ENCODE measurements around the gene HOXD3. TPM values are rescaled to one million over a fixed set of nuclear protein-coding genes. Genes with fewer than 3 reads are reported as not detected.

The HOXD3 gene
- total RNA-seq, 4 donors from 2014 or later, result 0.40 to 2.9 (median 1.5) TPM; not detected in 1

DNA sequence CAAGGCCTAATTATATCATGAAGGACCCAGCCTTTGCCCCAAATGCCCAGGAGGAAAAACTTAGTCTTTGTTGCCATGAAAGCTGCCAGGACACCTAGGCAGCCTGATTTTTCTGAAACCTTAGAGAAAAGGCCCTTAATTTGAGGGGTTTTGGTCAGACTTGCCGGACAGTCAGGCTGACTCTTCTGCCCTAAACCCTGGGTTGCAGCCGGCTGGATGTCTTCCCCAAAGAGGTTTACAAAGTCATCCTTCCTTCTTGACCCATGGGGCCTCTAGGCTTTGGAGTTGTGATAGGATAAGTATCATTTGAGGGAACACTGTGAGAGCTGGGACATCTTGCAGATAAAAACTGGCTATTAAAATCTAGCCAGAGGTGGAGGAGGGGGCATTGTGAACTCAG lies 28.9 kb downstream of the HOXD3 start:
- no peaks in the 10 kb centered on the region for H3K36me3 ChIP-seq
- no peak overlapping the region for H3K4me3 ChIP-seq
- no peaks in the 10 kb centered on the region for H3K9me3 ChIP-seq
- intact Hi-C loops (cut with DNase I), result no loop called here
- TF ChIP-seq, protein P1, sequence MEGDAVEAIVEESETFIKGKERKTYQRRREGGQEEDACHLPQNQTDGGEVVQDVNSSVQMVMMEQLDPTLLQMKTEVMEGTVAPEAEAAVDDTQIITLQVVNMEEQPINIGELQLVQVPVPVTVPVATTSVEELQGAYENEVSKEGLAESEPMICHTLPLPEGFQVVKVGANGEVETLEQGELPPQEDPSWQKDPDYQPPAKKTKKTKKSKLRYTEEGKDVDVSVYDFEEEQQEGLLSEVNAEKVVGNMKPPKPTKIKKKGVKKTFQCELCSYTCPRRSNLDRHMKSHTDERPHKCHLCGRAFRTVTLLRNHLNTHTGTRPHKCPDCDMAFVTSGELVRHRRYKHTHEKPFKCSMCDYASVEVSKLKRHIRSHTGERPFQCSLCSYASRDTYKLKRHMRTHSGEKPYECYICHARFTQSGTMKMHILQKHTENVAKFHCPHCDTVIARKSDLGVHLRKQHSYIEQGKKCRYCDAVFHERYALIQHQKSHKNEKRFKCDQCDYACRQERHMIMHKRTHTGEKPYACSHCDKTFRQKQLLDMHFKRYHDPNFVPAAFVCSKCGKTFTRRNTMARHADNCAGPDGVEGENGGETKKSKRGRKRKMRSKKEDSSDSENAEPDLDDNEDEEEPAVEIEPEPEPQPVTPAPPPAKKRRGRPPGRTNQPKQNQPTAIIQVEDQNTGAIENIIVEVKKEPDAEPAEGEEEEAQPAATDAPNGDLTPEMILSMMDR (IDR thresholded peaks at IDR 0.05), result no peak
- TF ChIP-seq POLR2A (IDR thresholded peaks at IDR 0.05), result no peak
- 83 to 100% methylated on average over 1 of the region's 2 CpGs for WGBS, 2 donors
- no peak overlapping the region for H3K27ac ChIP-seq
- no peak for DNase-seq
- H3K27me3 ChIP-seq, result peaks cover 6 to 99% (median 20%) of the 10 kb centered on the region in 4 donors
- H3K4me1 ChIP-seq, result peaks cover 11 to 30% (median 18%) of the 10 kb centered on the region in 3 donors

DNA sequence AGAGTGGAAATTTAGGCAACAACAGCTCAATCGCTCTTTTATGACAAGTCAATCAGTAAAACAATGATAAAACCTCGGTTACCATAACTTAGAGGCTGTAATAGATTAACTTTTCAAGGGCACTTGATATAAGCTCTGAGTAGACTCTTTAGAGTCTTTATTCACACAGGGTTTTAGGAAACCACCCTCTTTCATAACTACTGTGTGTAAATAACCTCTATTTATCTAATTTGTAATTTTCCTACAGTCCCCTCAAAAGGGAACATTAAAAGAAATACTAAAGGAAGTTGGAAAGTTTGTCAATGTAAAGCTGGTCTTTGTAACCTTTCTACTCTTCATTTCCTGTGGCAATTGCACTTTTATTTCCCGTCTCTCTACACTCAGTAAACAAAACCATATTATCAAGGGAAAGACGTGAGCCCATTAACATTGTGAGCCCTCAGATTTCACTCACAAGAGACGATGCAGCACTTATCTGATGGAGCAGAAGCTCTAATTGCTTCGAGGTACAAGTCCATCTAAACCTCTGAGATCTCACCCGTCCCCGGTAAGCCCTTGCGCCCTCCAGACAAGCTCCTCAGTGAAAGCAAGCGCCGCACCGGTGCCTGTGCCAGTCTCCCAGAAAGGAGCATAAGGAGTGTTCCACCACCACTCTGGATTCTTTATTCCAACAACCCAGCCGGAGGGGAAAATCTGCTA lies 30.2 kb downstream of the HOXD3 start:
- Histone ChIP-seq H3K9me3 (no peaks in the 10 kb centered on the region), H3K27ac (peak overlapping the region in 3 of 4 donors; percentile 6 to 64 (median 57)), H3K4me1 (peaks cover 11 to 30% (median 18%) of the 10 kb centered on the region in 3 donors), H3K36me3 (no peaks in the 10 kb centered on the region), H3K4me3 (peak overlapping the region; percentile 41 to 71 (median 50)), H3K27me3 (peaks cover 6 to 99% (median 20%) of the 10 kb centered on the region in 4 donors)
- TF ChIP-seq POLR2A (IDR thresholded peaks at IDR 0.05), result no peak
- TF ChIP-seq, protein P1 (IDR thresholded peaks at IDR 0.05), result no peak
- intact Hi-C loops (cut with DNase I), result no loop called here
- DNase-seq, result no peak
- 6 to 11% methylated on average over 12 of the region's 13 CpGs for WGBS, 2 donors

DNA sequence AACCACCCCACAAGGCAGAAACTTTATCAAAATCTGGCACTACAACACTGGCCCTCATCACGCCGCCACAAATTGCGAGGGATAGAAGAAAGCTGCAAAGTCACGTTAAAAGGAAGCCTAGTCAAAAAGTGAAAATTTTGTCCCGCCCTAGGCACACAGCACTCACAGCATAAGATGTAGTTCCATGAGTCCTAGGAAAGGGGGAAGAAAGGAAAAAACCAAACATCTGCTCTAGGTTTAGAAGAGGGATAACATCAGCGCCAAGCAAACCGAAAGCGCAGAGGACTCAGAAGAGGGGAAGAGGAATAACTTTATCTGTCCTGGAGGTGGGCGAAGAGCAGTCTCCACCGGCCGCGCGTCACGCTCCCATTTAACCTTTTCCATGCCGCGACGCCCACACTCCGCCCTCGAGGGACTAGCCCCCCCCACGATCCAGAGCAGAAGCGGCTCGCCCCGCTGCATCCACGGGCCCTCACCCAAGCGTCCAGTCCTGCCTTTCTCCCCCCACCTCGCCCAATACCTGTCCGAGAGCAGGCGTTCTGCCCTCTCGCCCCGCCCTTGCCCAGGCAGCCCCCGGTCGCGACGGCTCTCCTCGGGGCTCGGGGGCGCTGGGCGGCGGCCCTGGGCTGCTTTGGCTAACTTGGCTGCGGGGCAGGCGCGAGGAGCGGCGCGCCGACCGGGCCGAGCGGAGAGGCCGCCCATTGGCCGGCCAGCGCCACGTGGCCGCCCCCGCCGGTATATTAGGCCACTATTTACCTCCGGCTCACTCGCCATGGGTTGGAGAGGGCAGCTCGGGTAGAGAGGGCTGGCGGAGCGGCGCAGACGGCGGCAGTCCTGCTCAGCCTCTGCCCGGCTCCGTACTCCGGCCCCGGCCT lies 31.0 kb downstream of the HOXD3 start, which contains the start of gene HOXD1:
Gene HOXD1 (plus strand): TSS at position 770 of the 875 bp plus-strand sequence. CDS start 134 bp downstream, outside the sequence.
- Histone ChIP-seq H3K27ac (peak within 1 kb of the TSS; percentile 6 to 68 (median 60)), H3K4me1 (peaks cover 11 to 30% (median 18%) of the 10 kb centered on the region in 3 donors), H3K36me3 (no peaks in the 10 kb centered on the region), H3K4me3 (peak within 1 kb of the TSS; percentile 41 to 71 (median 50)), H3K27me3 (peaks cover 6 to 100% (median 20%) of the 10 kb centered on the region in 4 donors), H3K9me3 (no peaks in the 10 kb centered on the region)
- 3% methylated on average over 15 to 27 of the region's 68 CpGs for WGBS, 2 donors
- TF ChIP-seq POLR2A (IDR thresholded peaks at IDR 0.05), result peak in 1 of 4 donors; percentile 31
- TF ChIP-seq, protein P1 (IDR thresholded peaks at IDR 0.05), result no peak
- no peak for DNase-seq
- intact Hi-C loops (cut with DNase I), result no loop called here

DNA sequence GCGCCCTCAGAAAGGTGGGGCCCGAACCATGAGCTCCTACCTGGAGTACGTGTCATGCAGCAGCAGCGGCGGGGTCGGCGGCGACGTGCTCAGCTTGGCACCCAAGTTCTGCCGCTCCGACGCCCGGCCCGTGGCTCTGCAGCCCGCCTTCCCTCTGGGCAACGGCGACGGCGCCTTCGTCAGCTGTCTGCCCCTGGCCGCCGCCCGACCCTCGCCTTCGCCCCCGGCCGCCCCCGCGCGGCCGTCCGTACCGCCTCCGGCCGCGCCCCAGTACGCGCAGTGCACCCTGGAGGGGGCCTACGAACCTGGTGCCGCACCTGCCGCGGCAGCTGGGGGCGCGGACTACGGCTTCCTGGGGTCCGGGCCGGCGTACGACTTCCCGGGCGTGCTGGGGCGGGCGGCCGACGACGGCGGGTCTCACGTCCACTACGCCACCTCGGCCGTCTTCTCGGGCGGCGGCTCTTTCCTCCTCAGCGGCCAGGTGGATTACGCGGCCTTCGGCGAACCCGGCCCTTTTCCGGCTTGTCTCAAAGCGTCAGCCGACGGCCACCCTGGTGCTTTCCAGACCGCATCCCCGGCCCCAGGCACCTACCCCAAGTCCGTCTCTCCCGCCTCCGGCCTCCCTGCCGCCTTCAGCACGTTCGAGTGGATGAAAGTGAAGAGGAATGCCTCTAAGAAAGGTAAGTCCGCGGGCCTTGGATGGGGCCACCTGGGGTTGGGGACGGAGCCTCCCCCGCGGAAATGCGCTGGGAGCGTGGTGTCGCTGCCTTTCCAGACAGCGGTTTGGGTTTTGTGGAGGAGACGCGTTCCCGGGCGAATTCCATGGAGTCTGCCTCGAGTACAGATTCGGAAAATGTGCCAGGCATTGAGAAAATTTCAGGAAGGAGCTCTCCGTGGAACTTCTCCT lies 31.9 kb downstream of the HOXD3 start:
- peak overlapping the region; percentile 41 to 71 (median 50) for H3K4me3 ChIP-seq
- intact Hi-C loops (cut with DNase I), result no loop called here
- H3K27me3 ChIP-seq, result peaks cover 6 to 100% (median 20%) of the 10 kb centered on the region in 4 donors
- no peak for DNase-seq
- H3K27ac ChIP-seq, result peak overlapping the region; percentile 6 to 68 (median 60)
- TF ChIP-seq POLR2A (IDR thresholded peaks at IDR 0.05), result no peak
- TF ChIP-seq, protein P1 (IDR thresholded peaks at IDR 0.05), result no peak
- peaks cover 11 to 30% (median 18%) of the 10 kb centered on the region in 3 donors for H3K4me1 ChIP-seq
- H3K9me3 ChIP-seq, result no peaks in the 10 kb centered on the region
- WGBS, 2 donors, result 0% methylated on average over 10 of the region's 98 CpGs
- H3K36me3 ChIP-seq, result no peaks in the 10 kb centered on the region

All from esophagus squamous epithelium (tissue), 5 donors.